Lung (tissue), 12 donors: Measurements from ENCODE around the gene GEN1. TPM values are rescaled to one million over a fixed set of nuclear protein-coding genes. Genes with fewer than 3 reads are reported as not detected.

Experiments
- ATAC-seq: fragments of 200-7000 bp; cut with Tn5 transposase; one replicate; pipeline ENCODE4 v1.9.1; 2020; ENCODE audit warnings: moderate number of reproducible peaks; ENCODE audit not compliant: insufficient read depth, low FRiP score
- DNase-seq, 3 donors: peaks; one replicate each; pipeline ENCODE4 v3.0.0-alpha.2; 2013 to 2017
- H3K27ac ChIP-seq, 2 donors: one replicate each; pipeline ENCODE4 v1.5.1; 2013; ENCODE audit warnings: mild to moderate bottlenecking in 2 of 2, moderate library complexity in 2 of 2, control low read depth in 1 of 2, inconsistent platforms in 1 of 2, low read depth in 1 of 2, low read length in 1 of 2
- H3K27me3 ChIP-seq, 3 donors: one replicate each; pipeline ENCODE4 v1.5.1; 2013; ENCODE audit warnings: low read length in 2 of 3; ENCODE audit not compliant: control insufficient read depth in 3 of 3, insufficient read depth in 3 of 3
- H3K36me3 ChIP-seq, 4 donors: one replicate each; pipeline ENCODE4 v1.5.1; 2013; ENCODE audit warnings: low read length in 4 of 4, mild to moderate bottlenecking in 1 of 4, moderate library complexity in 1 of 4; ENCODE audit not compliant: control insufficient read depth in 4 of 4, insufficient read depth in 4 of 4
- H3K4me1 ChIP-seq, 5 donors: one replicate each; pipeline ENCODE4 v1.5.1; 2013; ENCODE audit warnings: low read length in 5 of 5, mild to moderate bottlenecking in 2 of 5, moderate library complexity in 1 of 5; ENCODE audit not compliant: control insufficient read depth in 5 of 5, insufficient read depth in 5 of 5
- H3K4me3 ChIP-seq: one replicate; pipeline ENCODE4 v1.5.1; 2013; ENCODE audit warnings: mild to moderate bottlenecking, control low read depth, moderate library complexity
- H3K9ac ChIP-seq, 2 donors: one replicate each; pipeline ENCODE4 v1.5.1; 2013; ENCODE audit warnings: low read length in 2 of 2, control low read depth in 1 of 2; ENCODE audit not compliant: insufficient read depth in 1 of 2
- H3K9me3 ChIP-seq, 4 donors: one replicate each; pipeline ENCODE4 v1.5.1; 2013; ENCODE audit warnings: low read length in 3 of 4, mild to moderate bottlenecking in 1 of 4, moderate library complexity in 1 of 4; ENCODE audit not compliant: control insufficient read depth in 4 of 4, insufficient read depth in 3 of 4
- whole genome bisulfite sequencing, 2 donors: extraction: QIAGEN DNeasy Blood & Tissue Kit; methylation state at CpG; one replicate each; pipeline ENCODE4 v1.1.7; 2013; 5-methylcytosine and 5-hydroxymethylcytosine counted together
- polyA plus RNA-seq, 2 donors: library from polyadenylated mRNA; stranded (reverse); fragments of 200-250 nt; gene quantifications; one replicate each; pipeline ENCODE4 v1.2.1, GENCODE V29; 2013
- total RNA-seq, 2 donors: library from RNA; depleted of rRNA in 1 of 2; stranded (reverse); fragments of >200 nt in 1 of 2; gene quantifications; one replicate each; pipeline ENCODE4 v1.2.1, GENCODE V29; 2014 to 2021
- TF ChIP-seq, protein P1 (sequence below): IDR thresholded peaks from 2 replicates; pipeline ENCODE4 v1.5.1; 2012; ENCODE audit warnings: mild to moderate bottlenecking; ENCODE audit errors: control extremely low read depth, extremely low read depth
- donor health status: control.
- donor health status: control.
- donor health status: Bipolar disorder and iron deficiency.
- donor health status: healthy.
- donor health status: DM: yes; HTN: yes; CAD: no.

The GEN1 gene
- total and polyA plus RNA-seq, 4 donors: 1.8 to 10.6 (median 4.0) TPM

DNA sequence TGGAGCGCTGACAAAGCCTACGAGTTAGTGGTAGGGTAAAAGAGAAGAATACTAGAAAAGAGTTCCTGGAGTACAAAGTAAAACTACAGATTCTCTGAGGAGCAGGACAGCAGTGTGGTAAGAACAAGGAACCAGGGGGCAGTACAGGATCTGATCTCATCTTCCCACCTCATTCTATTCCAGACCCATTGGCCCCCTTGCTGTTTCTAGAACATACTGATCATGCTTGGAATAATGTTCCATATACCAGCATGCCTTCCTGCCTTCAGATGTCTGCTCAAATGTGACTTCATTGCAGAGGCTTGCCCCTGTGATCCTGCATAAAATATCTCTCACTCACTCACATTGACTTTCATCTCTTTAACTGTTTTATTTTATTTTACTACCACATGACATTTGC, 81.6 kb downstream of the GEN1 start:
- Histone ChIP-seq H3K9me3 (no peaks in the 10 kb centered on the region), H3K36me3 (no peaks in the 10 kb centered on the region), H3K4me1 (peaks cover 0 to 5% (median 3%) of the 10 kb centered on the region in 5 donors), H3K4me3 (no peak overlapping the region), H3K27ac (no peak overlapping the region), H3K9ac (no peak overlapping the region), H3K27me3 (peaks cover 0 to 4% (median 3%) of the 10 kb centered on the region in 3 donors)
- 60 to 91% methylated on average over 2 of the region's 2 CpGs for WGBS, 2 donors
- ATAC-seq (no peak), DNase-seq (no peak)
- TF ChIP-seq, protein P1, sequence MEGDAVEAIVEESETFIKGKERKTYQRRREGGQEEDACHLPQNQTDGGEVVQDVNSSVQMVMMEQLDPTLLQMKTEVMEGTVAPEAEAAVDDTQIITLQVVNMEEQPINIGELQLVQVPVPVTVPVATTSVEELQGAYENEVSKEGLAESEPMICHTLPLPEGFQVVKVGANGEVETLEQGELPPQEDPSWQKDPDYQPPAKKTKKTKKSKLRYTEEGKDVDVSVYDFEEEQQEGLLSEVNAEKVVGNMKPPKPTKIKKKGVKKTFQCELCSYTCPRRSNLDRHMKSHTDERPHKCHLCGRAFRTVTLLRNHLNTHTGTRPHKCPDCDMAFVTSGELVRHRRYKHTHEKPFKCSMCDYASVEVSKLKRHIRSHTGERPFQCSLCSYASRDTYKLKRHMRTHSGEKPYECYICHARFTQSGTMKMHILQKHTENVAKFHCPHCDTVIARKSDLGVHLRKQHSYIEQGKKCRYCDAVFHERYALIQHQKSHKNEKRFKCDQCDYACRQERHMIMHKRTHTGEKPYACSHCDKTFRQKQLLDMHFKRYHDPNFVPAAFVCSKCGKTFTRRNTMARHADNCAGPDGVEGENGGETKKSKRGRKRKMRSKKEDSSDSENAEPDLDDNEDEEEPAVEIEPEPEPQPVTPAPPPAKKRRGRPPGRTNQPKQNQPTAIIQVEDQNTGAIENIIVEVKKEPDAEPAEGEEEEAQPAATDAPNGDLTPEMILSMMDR: no peak

Other genes with a start within 250 kb of the GEN1 start
- gene RAD51AP2, start 235.7 kb upstream of the GEN1 start, total RNA-seq: under 1 TPM in 1 of 2 donors, not detected in 1; 0.46 TPM
- not detected for gene RAD51AP2, start 235.7 kb upstream of the GEN1 start, polyA plus RNA-seq
- 1 to 10 TPM; 1.9 to 6.9 TPM for gene VSNL1, start 213.4 kb upstream of the GEN1 start, total RNA-seq
- 1 to 10 TPM in 1 of 2 donors, under 1 TPM in 1; 0.87 to 1.1 TPM for gene VSNL1, start 213.4 kb upstream of the GEN1 start, polyA plus RNA-seq
- gene SMC6, start 328 bp upstream of the GEN1 start, total RNA-seq: 10 to 100 TPM; 13.8 to 34.8 TPM
- gene SMC6, start 328 bp upstream of the GEN1 start, polyA plus RNA-seq: 1 to 10 TPM; 6.9 to 7.4 TPM
- gene MSGN1, start 62.3 kb downstream of the GEN1 start, total RNA-seq: not detected
- not detected for gene MSGN1, start 62.3 kb downstream of the GEN1 start, polyA plus RNA-seq
- gene KCNS3, start 124.5 kb downstream of the GEN1 start, total RNA-seq: 10 to 100 TPM; 18.2 to 45.9 TPM
- 10 to 100 TPM; 15.4 to 23.5 TPM for gene KCNS3, start 124.5 kb downstream of the GEN1 start, polyA plus RNA-seq